BJ (cell line): ENCODE data around the gene RGS6. TPM values are rescaled to one million over a fixed set of nuclear protein-coding genes. Genes with fewer than 3 reads are reported as not detected.

Experiments used
- CTCF ChIA-PET: fragments of 350-600 bp; formaldehyde crosslinking; extraction: SDS; loops from one replicate; lab custom pipeline; 2021; ENCODE audit warnings: antibody characterized with exemption, inconsistent platforms; lab: Yijun Ruan, JAX
- POLR2A ChIA-PET: fragments of 300-600 bp; sonication (Branson Sonifier 250); formaldehyde crosslinking; extraction: SDS; loops from one replicate; lab custom pipeline; 2021; ENCODE audit warnings: antibody characterized with exemption; lab: Charles Lee
- DNase-seq: peaks from one replicate; pipeline ENCODE4 v3.0.0-alpha.2; 2011; ENCODE audit warnings: low read depth
- H3K27me3 ChIP-seq: 2 replicates; pipeline ENCODE4 v1.6.0; 2011; ENCODE audit warnings: low read length; ENCODE audit not compliant: control insufficient read depth, insufficient read depth
- H3K36me3 ChIP-seq: 2 replicates; pipeline ENCODE4 v1.5.1; 2011; ENCODE audit warnings: low read length; ENCODE audit not compliant: control insufficient read depth, insufficient read depth
- H3K4me3 ChIP-seq: 2 replicates; pipeline ENCODE4 v1.5.1; 2011; ENCODE audit warnings: low read depth, mild to moderate bottlenecking, control low read depth, low read length
- polyA plus RNA-seq: library from polyadenylated mRNA; depleted of rRNA; stranded (reverse); fragments of >200 nt; gene quantifications from 2 replicates; pipeline ENCODE4 v1.2.3, GENCODE V29; 2011
- TF ChIP-seq, protein P1 (sequence below): IDR thresholded peaks from 2 replicates; pipeline ENCODE4 v1.5.1; 2011; ENCODE audit warnings: low read depth, mild to moderate bottlenecking, control low read depth, inconsistent platforms, low read length, moderate library complexity; ENCODE audit not compliant: insufficient read depth

Gene RGS6
- polyA plus RNA-seq, 1 experiment, result not detected

DNA sequence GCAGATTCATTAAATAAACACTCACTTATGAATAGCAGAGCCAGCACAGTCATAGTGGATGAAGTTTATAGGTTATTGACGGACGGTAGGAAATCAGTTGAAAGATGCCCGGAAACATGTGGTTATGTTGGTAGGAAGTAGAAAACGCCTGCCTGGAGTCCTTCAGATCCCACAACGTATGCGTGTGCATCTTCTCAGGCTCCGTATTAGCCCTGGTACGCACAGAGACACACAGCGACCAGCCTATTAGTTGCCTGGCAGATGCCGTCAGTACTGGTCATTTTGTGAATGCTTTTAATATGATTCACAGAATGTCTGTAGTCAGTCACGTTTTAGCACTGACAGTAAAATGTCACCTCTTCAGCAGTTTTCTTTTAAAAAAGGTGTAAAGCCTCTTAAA, 196.4 kb downstream of the RGS6 start:
- no peak for DNase-seq
- TF ChIP-seq, protein P1, sequence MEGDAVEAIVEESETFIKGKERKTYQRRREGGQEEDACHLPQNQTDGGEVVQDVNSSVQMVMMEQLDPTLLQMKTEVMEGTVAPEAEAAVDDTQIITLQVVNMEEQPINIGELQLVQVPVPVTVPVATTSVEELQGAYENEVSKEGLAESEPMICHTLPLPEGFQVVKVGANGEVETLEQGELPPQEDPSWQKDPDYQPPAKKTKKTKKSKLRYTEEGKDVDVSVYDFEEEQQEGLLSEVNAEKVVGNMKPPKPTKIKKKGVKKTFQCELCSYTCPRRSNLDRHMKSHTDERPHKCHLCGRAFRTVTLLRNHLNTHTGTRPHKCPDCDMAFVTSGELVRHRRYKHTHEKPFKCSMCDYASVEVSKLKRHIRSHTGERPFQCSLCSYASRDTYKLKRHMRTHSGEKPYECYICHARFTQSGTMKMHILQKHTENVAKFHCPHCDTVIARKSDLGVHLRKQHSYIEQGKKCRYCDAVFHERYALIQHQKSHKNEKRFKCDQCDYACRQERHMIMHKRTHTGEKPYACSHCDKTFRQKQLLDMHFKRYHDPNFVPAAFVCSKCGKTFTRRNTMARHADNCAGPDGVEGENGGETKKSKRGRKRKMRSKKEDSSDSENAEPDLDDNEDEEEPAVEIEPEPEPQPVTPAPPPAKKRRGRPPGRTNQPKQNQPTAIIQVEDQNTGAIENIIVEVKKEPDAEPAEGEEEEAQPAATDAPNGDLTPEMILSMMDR, result no peak
- no peaks in the 10 kb centered on the region for H3K27me3 ChIP-seq
- no peaks in the 10 kb centered on the region for H3K36me3 ChIP-seq
- H3K4me3 ChIP-seq, result no peak overlapping the region
- CTCF ChIA-PET, result no interaction called here
- POLR2A ChIA-PET, result no interaction called here

DNA sequence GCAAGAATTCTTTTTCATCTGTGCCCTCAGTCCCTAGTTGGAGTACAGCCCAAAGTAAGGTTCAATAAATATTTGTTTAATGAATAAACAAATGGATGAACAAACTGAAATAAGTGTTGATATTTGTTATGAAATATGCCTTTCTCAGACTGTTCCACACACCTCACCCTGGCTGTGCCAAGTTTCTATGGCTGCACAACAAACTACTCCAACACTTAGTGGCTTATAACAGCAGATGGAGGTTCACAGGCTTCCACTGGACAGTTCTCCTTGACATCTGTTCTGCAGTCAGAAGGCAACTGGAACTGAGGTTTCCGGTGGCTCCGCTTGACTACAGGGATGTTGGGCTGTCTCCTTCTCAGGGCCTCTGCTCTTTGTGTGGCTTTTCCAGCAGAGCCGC, 197.1 kb downstream of the RGS6 start:
- no peaks in the 10 kb centered on the region for H3K27me3 ChIP-seq
- CTCF ChIA-PET, result no interaction called here
- no peak overlapping the region for H3K4me3 ChIP-seq
- H3K36me3 ChIP-seq, result no peaks in the 10 kb centered on the region
- POLR2A ChIA-PET, result no interaction called here
- TF ChIP-seq, protein P1, result no peak
- DNase-seq, result no peak

DNA sequence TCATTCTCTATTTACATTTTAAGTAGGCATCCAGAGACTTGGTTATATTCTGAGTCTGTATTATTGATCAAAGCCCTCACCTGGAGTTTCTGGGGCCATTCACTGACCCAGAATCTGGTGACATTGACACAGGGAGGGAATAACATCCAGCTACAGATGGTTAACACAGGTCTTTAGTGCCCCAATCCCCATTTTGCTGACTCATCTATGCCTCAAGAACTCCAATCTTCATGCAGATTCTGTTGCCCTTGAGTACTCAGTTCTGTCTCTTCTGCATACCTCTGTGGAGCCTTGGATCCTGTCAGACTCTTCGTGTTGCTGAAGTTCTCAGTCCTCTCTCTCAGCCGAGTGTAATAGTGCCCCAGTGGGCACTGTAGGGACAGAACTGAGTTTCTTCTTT, 208.9 kb downstream of the RGS6 start:
- POLR2A ChIA-PET, result no interaction called here
- H3K36me3 ChIP-seq, result no peaks in the 10 kb centered on the region
- no peak for DNase-seq
- no peak overlapping the region for H3K4me3 ChIP-seq
- no peaks in the 10 kb centered on the region for H3K27me3 ChIP-seq
- CTCF ChIA-PET, result no interaction called here
- TF ChIP-seq, protein P1, result no peak

DNA sequence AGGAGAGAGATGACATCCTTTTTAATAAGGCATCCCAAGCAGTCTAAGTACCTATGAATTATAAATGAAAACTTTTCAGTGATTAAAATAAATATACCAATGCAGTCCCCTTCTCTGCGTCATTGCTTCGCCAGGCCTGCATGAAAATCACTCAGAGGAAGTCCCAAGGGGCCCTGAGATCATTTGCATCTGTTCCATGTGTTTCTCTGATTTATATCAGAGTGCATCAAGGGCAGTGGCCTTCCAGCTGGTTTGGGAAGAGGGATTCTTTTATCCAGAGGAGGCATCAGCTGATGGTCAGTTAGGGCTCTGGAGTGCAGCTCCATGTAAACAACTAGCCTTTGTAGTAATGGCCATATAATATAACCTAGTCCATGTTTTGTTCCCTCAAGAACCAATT, 210.1 kb downstream of the RGS6 start:
- no peak for DNase-seq
- ChIA-PET POLR2A (no interaction called here), CTCF (no interaction called here)
- no peaks in the 10 kb centered on the region for H3K36me3 ChIP-seq
- H3K4me3 ChIP-seq, result no peak overlapping the region
- TF ChIP-seq, protein P1, result no peak
- no peaks in the 10 kb centered on the region for H3K27me3 ChIP-seq

DNA sequence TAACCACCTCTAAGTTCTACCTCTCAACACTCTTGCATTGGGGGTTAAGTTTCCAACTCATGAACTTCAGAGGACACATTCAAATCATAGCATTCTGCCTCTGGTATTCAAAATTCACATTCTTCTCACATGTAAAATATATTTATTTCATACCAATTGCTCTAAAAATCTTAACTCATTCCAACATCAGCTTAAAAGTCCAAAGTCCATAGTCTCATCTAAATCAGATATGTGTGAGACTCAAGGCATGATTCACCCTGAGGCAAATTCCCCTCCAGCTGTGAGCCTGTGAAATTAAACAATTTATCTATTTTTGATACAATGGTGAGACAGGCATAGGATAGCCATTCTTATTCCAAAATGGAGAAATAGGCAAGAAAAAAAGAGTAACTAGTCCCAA, 214.0 kb downstream of the RGS6 start:
- Histone ChIP-seq H3K4me3 (no peak overlapping the region), H3K27me3 (no peaks in the 10 kb centered on the region), H3K36me3 (no peaks in the 10 kb centered on the region)
- ChIA-PET POLR2A (no interaction called here), CTCF (no interaction called here)
- TF ChIP-seq, protein P1, result no peak
- no peak for DNase-seq
